SK-N-MC (cell line): Measurements from ENCODE around the gene RGS1.

Source experiments
- DNase-seq: peaks from one replicate; pipeline ENCODE4 v3.0.0-alpha.2; 2011; ENCODE audit warnings: low read depth, low spot score
- H3K27ac ChIP-seq: fragments of 200-600 bp; sonication (generic); 2 replicates; pipeline ENCODE4 v1.5.1; 2016; ENCODE audit warnings: mixed run types
- H3K36me3 ChIP-seq: fragments of 200-600 bp; sonication (generic); 2 replicates; pipeline ENCODE4 v1.6.1; 2017; ENCODE audit warnings: antibody characterized with exemption, low read length, mixed read lengths; ENCODE audit not compliant: insufficient read depth
- H3K4me3 ChIP-seq: fragments of 200-600 bp; sonication (generic); 2 replicates; pipeline ENCODE4 v1.5.1; 2016
- H3K9ac ChIP-seq: fragments of 200-600 bp; sonication (generic); 2 replicates; pipeline ENCODE4 v1.8.0; 2017; ENCODE audit warnings: mixed run types, mixed read lengths; ENCODE audit not compliant: insufficient read length
- H3K9me3 ChIP-seq: fragments of 200-600 bp; sonication (generic); 2 replicates; pipeline ENCODE4 v1.6.1; 2017; ENCODE audit warnings: low read depth, mild to moderate bottlenecking, antibody characterized with exemption, low read length, moderate library complexity, mixed read lengths
- EZH2 ChIP-seq: fragments of 200-600 bp; sonication (generic); IDR thresholded peaks from one replicate; pipeline ENCODE4 v1.6.1; 2017; ENCODE audit warnings: antibody characterized with exemption
- FOXP2 ChIP-seq: optimal IDR thresholded peaks from 2 replicates; pipeline ENCODE3; 2011; ENCODE audit warnings: mild to moderate bottlenecking, moderate library complexity; ENCODE audit not compliant: insufficient read depth; ENCODE audit errors: extremely low read length, control extremely low read depth
- POLR2AphosphoS5 ChIP-seq: IDR thresholded peaks from 2 replicates; pipeline ENCODE4 v1.6.1; 2012; ENCODE audit warnings: mild to moderate bottlenecking, low read depth, low read length, borderline replicate concordance

Gene RGS1

DNA sequence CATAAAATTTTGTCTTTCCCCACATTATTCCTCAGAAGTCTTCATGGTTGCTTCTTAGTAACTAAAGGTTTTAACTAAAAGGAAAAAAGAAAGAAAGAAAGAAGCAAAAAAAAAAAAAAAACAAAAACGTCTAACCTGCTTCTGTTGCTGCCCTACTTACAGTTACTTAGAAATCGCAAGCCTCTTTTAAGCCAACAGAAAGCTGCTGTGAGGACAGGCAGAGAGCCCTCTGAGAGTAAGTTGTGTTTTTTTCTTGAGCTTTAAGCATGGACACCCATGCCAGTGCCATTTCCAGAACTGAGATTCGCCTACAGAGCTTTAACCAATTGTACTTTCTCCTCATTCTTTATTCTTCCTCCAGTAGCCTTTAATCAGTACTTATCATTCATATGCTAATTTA is 25.6 kb upstream of the RGS1 start:
- H3K9ac ChIP-seq, result no peak overlapping the region
- no peak overlapping the region for H3K4me3 ChIP-seq
- H3K9me3 ChIP-seq, result no peaks in the 10 kb centered on the region
- H3K36me3 ChIP-seq, result no peaks in the 10 kb centered on the region
- no peak for TF ChIP-seq FOXP2
- no peak for TF ChIP-seq POLR2AphosphoS5
- no peak for TF ChIP-seq EZH2
- no peak for DNase-seq
- no peak overlapping the region for H3K27ac ChIP-seq

DNA sequence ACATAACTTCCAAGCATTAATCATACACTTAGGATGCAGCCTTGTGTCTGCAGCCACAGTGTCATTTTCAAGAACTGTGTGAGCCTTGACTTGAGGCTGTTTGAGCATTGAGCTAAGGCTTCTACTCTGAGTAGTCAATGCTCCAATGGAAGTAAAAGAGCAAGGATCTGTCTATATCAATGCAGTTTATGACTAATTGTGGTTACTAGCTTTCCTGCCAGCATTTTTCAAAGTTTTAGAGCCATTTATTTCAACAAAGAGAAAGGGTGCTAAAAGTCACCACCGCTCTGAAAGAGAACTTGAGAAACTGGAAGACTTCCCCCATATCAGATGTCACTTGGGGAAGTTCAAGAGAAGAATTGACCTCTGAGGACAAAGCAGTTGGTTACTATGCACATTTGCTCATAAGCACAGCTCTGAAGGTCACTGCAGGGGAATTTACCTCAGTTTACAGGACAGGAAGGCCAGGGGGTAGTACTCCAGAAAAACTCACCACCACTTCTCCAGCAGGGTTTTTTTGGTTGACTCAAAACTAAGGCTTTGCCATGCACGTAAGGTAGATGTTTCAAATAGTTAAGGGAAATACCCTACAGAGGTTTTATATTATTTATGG is 24.5 kb upstream of the RGS1 start:
- H3K4me3 ChIP-seq, result no peak overlapping the region
- DNase-seq, result no peak
- no peak for TF ChIP-seq POLR2AphosphoS5
- no peak for TF ChIP-seq FOXP2
- TF ChIP-seq EZH2, result no peak
- H3K9me3 ChIP-seq, result no peaks in the 10 kb centered on the region
- H3K9ac ChIP-seq, result no peak overlapping the region
- no peaks in the 10 kb centered on the region for H3K36me3 ChIP-seq
- H3K27ac ChIP-seq, result no peak overlapping the region

DNA sequence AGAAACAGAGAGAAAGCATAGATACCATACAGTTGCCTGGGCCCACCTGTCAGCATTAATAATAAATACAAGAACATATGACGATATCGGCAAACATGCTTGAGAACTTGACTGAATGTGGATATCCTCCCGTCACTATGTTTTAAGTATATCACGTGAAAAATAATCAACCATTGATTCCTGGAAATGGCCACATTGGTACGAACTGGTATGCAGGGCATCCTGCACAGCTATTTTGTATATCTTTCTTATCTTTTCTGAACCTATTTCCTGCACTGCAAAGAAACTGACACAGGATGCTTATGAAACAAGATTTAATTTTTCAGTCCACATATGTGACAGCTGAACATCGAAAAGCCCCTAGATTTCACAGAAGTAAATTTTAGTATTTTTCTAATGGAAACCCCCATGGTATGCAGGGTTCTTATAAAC is 22.8 kb upstream of the RGS1 start:
- Histone ChIP-seq H3K27ac (no peak overlapping the region), H3K36me3 (no peaks in the 10 kb centered on the region), H3K9ac (no peak overlapping the region), H3K9me3 (no peaks in the 10 kb centered on the region), H3K4me3 (no peak overlapping the region)
- TF ChIP-seq EZH2, result no peak
- TF ChIP-seq POLR2AphosphoS5, result no peak
- no peak for TF ChIP-seq FOXP2
- DNase-seq, result no peak

DNA sequence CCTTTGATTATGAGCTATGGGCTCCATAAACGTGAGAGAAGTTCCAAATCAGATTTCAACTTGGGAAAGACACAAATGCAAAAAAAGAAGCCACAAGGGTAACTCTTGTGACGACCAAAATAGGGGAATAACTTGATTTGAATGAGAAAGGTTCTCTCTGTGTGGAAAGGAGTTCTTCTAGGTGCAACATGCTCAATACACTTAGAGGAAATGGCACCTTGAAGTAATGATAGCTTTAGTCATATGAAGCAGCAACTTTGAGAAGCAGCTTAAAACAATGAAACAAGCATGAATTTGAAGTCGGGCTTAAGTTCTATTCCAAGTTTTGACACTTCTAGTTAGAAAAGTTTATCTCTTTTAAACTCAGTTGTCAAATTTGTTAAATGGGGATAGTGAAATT is 21.8 kb upstream of the RGS1 start:
- Histone ChIP-seq H3K4me3 (no peak overlapping the region), H3K36me3 (no peaks in the 10 kb centered on the region), H3K9ac (no peak overlapping the region), H3K27ac (no peak overlapping the region), H3K9me3 (no peaks in the 10 kb centered on the region)
- no peak for DNase-seq
- no peak for TF ChIP-seq POLR2AphosphoS5
- no peak for TF ChIP-seq FOXP2
- no peak for TF ChIP-seq EZH2

DNA sequence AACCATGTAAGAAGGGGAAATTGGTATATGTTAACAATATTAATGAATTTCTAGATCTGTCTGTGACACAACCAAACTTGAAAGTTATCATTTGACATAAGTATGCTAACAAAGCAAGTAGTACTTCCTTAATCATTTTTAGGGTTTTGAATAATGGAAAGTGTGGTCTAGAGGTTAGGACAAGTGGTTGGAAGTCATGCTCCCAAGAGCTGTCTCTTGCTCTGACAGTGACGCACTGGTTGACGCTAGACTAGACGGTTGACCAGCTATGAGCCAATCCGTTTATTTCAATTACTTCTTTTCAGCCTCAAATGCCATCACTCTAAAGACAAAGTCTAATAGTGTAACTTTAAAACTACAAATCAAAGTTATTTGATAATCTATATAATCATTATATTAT is 20.7 kb upstream of the RGS1 start:
- no peak overlapping the region for H3K27ac ChIP-seq
- no peak overlapping the region for H3K9ac ChIP-seq
- no peak for TF ChIP-seq POLR2AphosphoS5
- no peak for TF ChIP-seq EZH2
- no peak for TF ChIP-seq FOXP2
- DNase-seq, result no peak
- no peaks in the 10 kb centered on the region for H3K9me3 ChIP-seq
- no peaks in the 10 kb centered on the region for H3K36me3 ChIP-seq
- no peak overlapping the region for H3K4me3 ChIP-seq

DNA sequence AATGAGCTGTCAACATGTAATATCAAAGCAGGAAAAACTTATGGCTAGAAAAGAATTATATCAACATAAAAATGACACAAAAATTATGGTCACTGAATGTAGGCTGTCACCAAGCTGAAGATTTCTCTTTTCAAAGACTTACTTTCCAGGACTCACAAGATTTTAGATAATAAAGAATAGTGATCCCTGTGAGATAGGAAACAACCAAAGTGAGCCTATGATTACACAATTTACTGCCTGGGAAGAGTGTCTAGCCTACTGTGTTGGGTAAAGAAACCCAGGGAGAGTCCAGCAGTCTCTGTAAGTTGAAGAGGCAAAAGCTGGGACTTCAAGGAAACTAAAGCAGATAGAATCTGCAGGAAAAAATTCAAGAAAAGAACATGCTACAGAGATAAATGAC is 20.2 kb upstream of the RGS1 start:
- no peak for DNase-seq
- no peak overlapping the region for H3K27ac ChIP-seq
- no peaks in the 10 kb centered on the region for H3K9me3 ChIP-seq
- H3K36me3 ChIP-seq, result no peaks in the 10 kb centered on the region
- no peak overlapping the region for H3K9ac ChIP-seq
- TF ChIP-seq FOXP2 (no peak), POLR2AphosphoS5 (no peak), EZH2 (no peak)
- no peak overlapping the region for H3K4me3 ChIP-seq

DNA sequence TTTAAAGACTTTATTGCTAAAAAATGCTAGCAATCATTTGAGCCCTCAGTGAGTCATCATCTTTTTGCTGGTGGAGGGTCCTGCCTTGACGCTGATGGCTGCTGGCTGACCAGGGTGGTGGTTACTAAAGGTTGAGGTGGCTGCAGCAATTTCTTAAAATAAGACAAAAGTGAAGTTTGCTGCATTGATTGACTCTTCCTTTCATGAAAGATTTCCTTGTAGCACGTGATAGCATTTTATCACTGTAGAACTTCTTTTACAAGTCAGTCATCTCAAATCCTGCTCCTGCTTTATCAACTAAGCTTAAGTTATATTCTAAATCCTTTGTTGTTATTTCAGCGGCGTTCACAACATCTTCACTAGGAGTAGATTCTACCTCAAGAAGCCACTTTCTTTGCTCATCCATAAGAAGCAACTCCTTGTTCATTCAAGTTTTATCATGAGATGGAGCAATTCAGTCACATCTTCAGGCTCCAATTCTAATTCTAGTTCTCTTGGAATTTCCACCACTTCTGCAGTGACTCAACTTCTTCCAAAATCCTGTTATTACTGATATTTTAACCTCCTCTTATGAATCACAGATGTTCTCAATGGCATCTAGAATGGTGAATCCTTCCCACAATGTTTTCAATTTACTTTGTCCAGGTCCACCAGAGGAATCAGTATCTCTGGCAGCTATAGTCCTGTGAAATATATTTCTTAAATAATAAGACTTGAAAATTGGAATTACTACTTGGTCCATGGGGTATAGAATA is 17.6 kb upstream of the RGS1 start:
- H3K9ac ChIP-seq, result no peak overlapping the region
- H3K36me3 ChIP-seq, result no peaks in the 10 kb centered on the region
- no peak overlapping the region for H3K4me3 ChIP-seq
- TF ChIP-seq FOXP2 (no peak), POLR2AphosphoS5 (no peak), EZH2 (no peak)
- H3K27ac ChIP-seq, result no peak overlapping the region
- no peak for DNase-seq
- H3K9me3 ChIP-seq, result no peaks in the 10 kb centered on the region

DNA sequence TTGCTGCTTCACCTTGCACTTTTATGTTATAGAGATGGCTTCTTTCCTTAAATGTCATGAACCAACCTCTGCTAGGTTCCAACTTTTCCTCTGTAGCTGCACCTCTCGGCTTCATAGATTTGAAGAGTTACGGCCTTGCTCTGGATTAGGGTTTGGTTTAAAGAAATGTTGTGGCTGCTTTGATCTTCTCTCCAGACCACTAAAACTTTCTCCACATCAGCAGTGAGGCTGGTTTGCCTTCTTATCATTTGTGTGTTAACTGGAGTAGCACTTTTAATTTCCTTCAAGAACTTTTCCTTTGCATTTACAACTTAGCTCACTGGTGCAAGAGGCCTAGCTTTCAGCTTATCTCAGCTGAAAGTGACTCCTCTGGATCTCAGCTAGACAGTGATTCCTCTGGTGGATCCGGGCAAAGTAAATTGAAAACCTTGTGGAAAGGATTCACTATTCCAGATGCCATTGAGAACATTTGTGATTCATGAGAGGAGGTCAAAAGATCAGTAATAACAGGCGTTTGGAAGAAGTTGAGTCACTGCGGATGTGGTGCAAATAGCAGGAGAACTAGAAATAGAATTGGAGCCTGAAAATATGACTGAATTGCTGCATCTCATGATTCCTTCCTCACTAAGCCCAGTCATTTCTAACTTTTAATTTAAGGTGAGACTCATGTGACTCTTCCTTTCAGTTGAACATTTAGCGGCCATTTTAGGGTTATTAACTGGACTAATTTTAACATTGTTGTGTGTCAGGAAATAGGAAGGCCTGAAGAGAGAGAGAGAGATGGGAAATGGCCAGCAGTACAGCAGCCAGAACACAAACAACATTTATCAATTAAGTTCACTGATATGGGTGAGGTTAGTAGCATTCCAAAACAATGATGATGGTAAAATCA is 16.2 kb upstream of the RGS1 start:
- Histone ChIP-seq H3K36me3 (no peaks in the 10 kb centered on the region), H3K9me3 (no peaks in the 10 kb centered on the region), H3K27ac (no peak overlapping the region), H3K9ac (no peak overlapping the region), H3K4me3 (no peak overlapping the region)
- no peak for DNase-seq
- TF ChIP-seq FOXP2, result no peak
- no peak for TF ChIP-seq EZH2
- TF ChIP-seq POLR2AphosphoS5, result no peak
